GM12878 (cell line): Measurements from ENCODE around the gene SLC35E2B. TPM values are rescaled to one million over a fixed set of nuclear protein-coding genes. Genes with fewer than 3 reads are reported as not detected.
"Not testable (repeated sequence)": the region's sequence is repeated elsewhere in the genome, so short reads cannot be mapped to it uniquely, and the experiment has no call there.

Experiments used
- ATAC-seq: fragments of 200-7000 bp; cut with Tn5 transposase; 3 replicates; pipeline ENCODE4 v1.9.1; 2020; ENCODE audit warnings: mild to moderate bottlenecking, moderate library complexity
- BruUV-seq: library from RNA; stranded (reverse); fragments of 400-500 nt; replicated peaks from 2 replicates; lab custom pipeline; 2021; lab: Mats Ljungman, UMichigan
- CTCF ChIA-PET: fragments of 300-600 bp; sonication (Branson Sonifier 250); formaldehyde crosslinking; extraction: SDS; loops from one replicate; lab custom pipeline; 2021; ENCODE audit warnings: inconsistent platforms; lab: Yijun Ruan, JAX
- POLR2A ChIA-PET: fragments of 350-600 bp; formaldehyde crosslinking; extraction: SDS; loops from one replicate; lab custom pipeline; 2021; ENCODE audit warnings: inconsistent platforms; lab: Charles Lee
- RAD21 ChIA-PET: fragments of 300-600 bp; sonication (Branson Sonifier 250); formaldehyde crosslinking; loops from one replicate; lab custom pipeline; 2023; ENCODE audit warnings: antibody characterized with exemption; ENCODE audit not compliant: unreplicated experiment; lab: Charles Lee
- SMC1A ChIA-PET: fragments of 300-600 bp; sonication (Branson Sonifier 250); formaldehyde crosslinking; loops from one replicate; lab custom pipeline; 2023; ENCODE audit not compliant: unreplicated experiment, uncharacterized antibody; lab: Charles Lee
- DNase-seq: peaks from one replicate; pipeline ENCODE4 v3.0.0-alpha.2; 2011; ENCODE audit warnings: low read depth, low spot score
- FAIRE-seq: peaks from 3 replicates; lab custom pipeline; 2011; peaks lifted over from hg19 to GRCh38; lab: Jason Lieb, UNC
- H2AFZ ChIP-seq: 2 replicates; pipeline ENCODE4 v1.6.0; 2011; ENCODE audit warnings: low read depth, low read length, control low read depth; ENCODE audit not compliant: control insufficient read depth
- H3K27ac ChIP-seq: 2 replicates; pipeline ENCODE4 v1.5.1; 2011; ENCODE audit warnings: control low read depth; ENCODE audit not compliant: control insufficient read depth, insufficient read depth
- H3K27me3 ChIP-seq, 2 experiments: replicated peaks in 1 of 2; 2 replicates each; pipeline versions ENCODE4 v1.6.0 to v1.6.1; 2011; ENCODE audit warnings: low read length in 1 of 2; ENCODE audit not compliant: control insufficient read depth in 2 of 2, insufficient read depth in 2 of 2
- H3K36me3 ChIP-seq, 2 experiments: 2 replicates each; pipeline ENCODE4 v1.5.1; 2011; ENCODE audit warnings: low read length in 1 of 2; ENCODE audit not compliant: control insufficient read depth in 2 of 2, insufficient read depth in 2 of 2
- H3K4me1 ChIP-seq: 2 replicates; pipeline ENCODE4 v1.6.1; 2011; ENCODE audit warnings: mild to moderate bottlenecking, low read length, moderate library complexity, mixed read lengths; ENCODE audit not compliant: control insufficient read depth, insufficient read depth
- H3K4me2 ChIP-seq: 2 replicates; pipeline ENCODE4 v1.6.0; 2011; ENCODE audit warnings: control low read depth; ENCODE audit not compliant: control insufficient read depth, insufficient read depth
- H3K4me3 ChIP-seq: fragments of 200-600 bp; sonication (generic); 2 replicates; pipeline ENCODE4 v1.5.1; 2016
- H3K79me2 ChIP-seq: 2 replicates; pipeline ENCODE4 v1.6.0; 2011; ENCODE audit warnings: low read length; ENCODE audit not compliant: control insufficient read depth, insufficient read depth
- H3K9ac ChIP-seq: 2 replicates; pipeline ENCODE4 v1.8.0; 2011; ENCODE audit warnings: low read length, control low read depth, mixed read lengths; ENCODE audit not compliant: control insufficient read depth, insufficient read depth
- H3K9me3 ChIP-seq: replicated peaks from 3 replicates; pipeline ENCODE4 v1.5.1; 2011; ENCODE audit warnings: mild to moderate bottlenecking, low read length; ENCODE audit not compliant: control insufficient read depth, insufficient read depth
- H4K20me1 ChIP-seq: 2 replicates; pipeline ENCODE4 v1.6.0; 2011; ENCODE audit not compliant: control insufficient read depth, insufficient read depth
- HDGF ChIP-seq: fragments of 450-650 bp; IDR thresholded peaks from 2 replicates; pipeline ENCODE4 v1.6.1; 2016; ENCODE audit warnings: antibody characterized with exemption
- KLF5 ChIP-seq: fragments of 450-650 bp; IDR thresholded peaks from 2 replicates; pipeline ENCODE4 v1.6.1; 2014; ENCODE audit warnings: mild to moderate bottlenecking; ENCODE audit not compliant: partially characterized antibody
- RB1 ChIP-seq: fragments of 450-650 bp; formaldehyde crosslinking; IDR thresholded peaks from 2 replicates; pipeline ENCODE4 v1.6.1; 2017; ENCODE audit warnings: mild to moderate bottlenecking, borderline replicate concordance
- ZNF207 ChIP-seq: fragments of 450-650 bp; IDR thresholded peaks from 2 replicates; pipeline ENCODE4 v1.6.1; 2014; ENCODE audit warnings: antibody characterized with exemption, mild to moderate bottlenecking, borderline replicate concordance
- WGBS: methylation state at CpG from one replicate; pipeline ENCODE4 v1.1.6; 2016; ENCODE audit warnings: low lambda C conversion rate; ENCODE audit not compliant: insufficient replicate concordance, insufficient coverage; ENCODE audit errors: missing lambda C conversion rate; 5-methylcytosine and 5-hydroxymethylcytosine counted together
- in situ Hi-C: fragments of 300-500 bp; cut with MboI; formaldehyde crosslinking; loops from 9 replicates; pipeline ENCODE4 v1.14.3; 2018; ENCODE audit warnings: mixed read lengths
- intact Hi-C: fragments of 100-400 bp; cut with micrococcal nuclease; formaldehyde crosslinking; loops from one replicate; pipeline ENCODE4 v1.14.2; 2022; ENCODE audit not compliant: unreplicated experiment
- polyA plus RNA-seq, 11 experiments: library from polyadenylated mRNA; depleted of rRNA in 4 of 11; unstranded in 6 of 11; stranded (reverse) in 5 of 11; fragments of >200 nt; fragmentation: Nextera tagmentation in 4 of 11; fragmentation: Illumina TruSeq in 1 of 11; extraction: Ambion mirVana in 4 of 11; extraction: Trizol in 1 of 11; gene quantifications; 1 replicate in 1 of 11; 2 replicates in 10 of 11; pipeline versions ENCODE4 v1.2.1 to v1.2.3, GENCODE V29; 2011 to 2016; ENCODE audit warnings: inconsistent platforms in 2 of 11, missing spikeins in 2 of 11, low read depth in 1 of 11
- total RNA-seq, 4 experiments: library from RNA; depleted of rRNA in 3 of 4; stranded (reverse); fragments of >200 nt in 3 of 4; fragmentation: Illumina TruSeq in 1 of 4; extraction: Trizol in 1 of 4; gene quantifications; 2 replicates each; pipeline versions ENCODE4 v1.2.1 to v1.2.3, GENCODE V29; 2013 to 2021
- TF ChIP-seq, protein P1 (sequence below), 3 experiments: IDR thresholded peaks in 2 of 3; conservative IDR thresholded peaks in 1 of 3; 2 replicates each; pipeline ENCODE4 v1.5.1; 2011; ENCODE audit warnings: low read depth in 3 of 3, low read length in 3 of 3, mild to moderate bottlenecking in 3 of 3, control low read depth in 2 of 3, moderate library complexity in 2 of 3, inconsistent platforms in 1 of 3, mixed read lengths in 1 of 3; ENCODE audit not compliant: control insufficient read depth in 2 of 3, insufficient read depth in 1 of 3; ENCODE audit errors: extremely low read depth in 1 of 3
- TF ChIP-seq, protein P2 (sequence below): fragments of 450-650 bp; IDR thresholded peaks from 2 replicates; pipeline ENCODE4 v1.6.1; 2018; ENCODE audit warnings: mild to moderate bottlenecking, low read depth, moderate library complexity; ENCODE audit not compliant: partially characterized antibody
- TF ChIP-seq, protein P3 (sequence below): fragments of 450-650 bp; conservative IDR thresholded peaks from 2 replicates; pipeline ENCODE4 v1.6.1; 2017; ENCODE audit warnings: mild to moderate bottlenecking, moderate library complexity

Gene SLC35E2B
- total and polyA plus RNA-seq, 10 of the 15 experiments (the other 5 are each of a cell fraction or from before 2014, with no cell fraction given), result 2.6 to 36.7 (median 18.6) TPM

DNA sequence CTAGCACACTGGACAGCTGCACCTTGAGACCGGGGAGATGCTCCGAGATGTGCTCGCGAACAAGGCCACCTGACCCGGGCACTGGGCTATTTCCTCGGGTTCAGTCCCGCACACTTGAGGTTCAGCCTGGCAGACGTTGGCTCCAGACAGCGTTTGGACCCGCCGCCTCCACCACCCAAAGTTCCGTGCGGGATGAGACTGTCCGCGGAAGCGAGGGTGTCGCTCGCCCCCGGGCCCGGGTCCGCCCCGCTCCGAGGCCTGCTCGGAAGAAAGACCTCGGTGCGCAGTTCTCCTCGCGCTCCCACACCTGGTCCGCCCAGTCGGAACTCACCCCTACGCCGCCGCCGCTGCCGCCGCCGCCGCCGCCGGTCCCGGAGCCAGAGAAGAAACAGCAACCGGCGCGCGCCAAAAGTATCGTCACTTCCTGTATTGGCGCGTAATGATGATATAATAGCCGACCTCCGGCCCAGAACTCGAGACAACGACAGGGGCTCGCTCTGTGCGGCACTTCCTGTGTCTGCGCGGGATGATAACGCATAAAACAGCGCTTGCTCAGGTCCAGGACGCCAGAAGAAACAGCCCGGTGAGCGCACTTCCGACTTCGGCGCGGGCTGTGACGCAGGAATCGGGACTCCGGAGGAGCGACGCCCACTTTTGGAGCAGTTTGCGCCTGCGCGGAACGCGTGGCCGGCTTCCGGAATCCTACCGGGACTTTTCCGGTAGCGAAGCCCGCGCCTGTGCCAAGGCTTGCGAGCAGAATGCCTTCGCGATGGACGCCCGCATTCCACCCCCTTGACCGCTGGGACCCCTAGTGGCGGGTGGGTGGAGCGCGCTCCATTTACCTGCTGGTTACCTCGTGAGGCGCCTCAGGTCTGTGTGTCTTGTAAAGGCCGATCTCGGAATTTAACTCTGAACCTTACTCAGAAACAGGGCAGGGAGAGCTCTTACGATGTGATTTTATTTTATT, 33.7 kb downstream of the SLC35E2B start, which contains the start of gene CDK11B (continued):
- TF ChIP-seq, protein P1, sequence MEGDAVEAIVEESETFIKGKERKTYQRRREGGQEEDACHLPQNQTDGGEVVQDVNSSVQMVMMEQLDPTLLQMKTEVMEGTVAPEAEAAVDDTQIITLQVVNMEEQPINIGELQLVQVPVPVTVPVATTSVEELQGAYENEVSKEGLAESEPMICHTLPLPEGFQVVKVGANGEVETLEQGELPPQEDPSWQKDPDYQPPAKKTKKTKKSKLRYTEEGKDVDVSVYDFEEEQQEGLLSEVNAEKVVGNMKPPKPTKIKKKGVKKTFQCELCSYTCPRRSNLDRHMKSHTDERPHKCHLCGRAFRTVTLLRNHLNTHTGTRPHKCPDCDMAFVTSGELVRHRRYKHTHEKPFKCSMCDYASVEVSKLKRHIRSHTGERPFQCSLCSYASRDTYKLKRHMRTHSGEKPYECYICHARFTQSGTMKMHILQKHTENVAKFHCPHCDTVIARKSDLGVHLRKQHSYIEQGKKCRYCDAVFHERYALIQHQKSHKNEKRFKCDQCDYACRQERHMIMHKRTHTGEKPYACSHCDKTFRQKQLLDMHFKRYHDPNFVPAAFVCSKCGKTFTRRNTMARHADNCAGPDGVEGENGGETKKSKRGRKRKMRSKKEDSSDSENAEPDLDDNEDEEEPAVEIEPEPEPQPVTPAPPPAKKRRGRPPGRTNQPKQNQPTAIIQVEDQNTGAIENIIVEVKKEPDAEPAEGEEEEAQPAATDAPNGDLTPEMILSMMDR (IDR thresholded peaks at IDR 0.05 in 2 of 3, conservative IDR thresholded peaks at IDR 0.05 in 1 of 3; ENCODE audit: control insufficient read depth in 2 of 3, extremely low read depth in 1 of 3, insufficient read depth in 1 of 3, low read depth in 3 of 3, low read length in 3 of 3), result peak in 1 of 3 experiments; percentile 20; a peak in 1 of 6 replicates
- TF ChIP-seq ZNF207 (peak; percentile 97), RB1 (peak; percentile 93; the same call in 1 of the 2 replicates), KLF5 (peak; percentile 79), HDGF (0 out of 2 replicates have a peak, but pooled peaks have one; percentile 50)
- TF ChIP-seq, protein P2, sequence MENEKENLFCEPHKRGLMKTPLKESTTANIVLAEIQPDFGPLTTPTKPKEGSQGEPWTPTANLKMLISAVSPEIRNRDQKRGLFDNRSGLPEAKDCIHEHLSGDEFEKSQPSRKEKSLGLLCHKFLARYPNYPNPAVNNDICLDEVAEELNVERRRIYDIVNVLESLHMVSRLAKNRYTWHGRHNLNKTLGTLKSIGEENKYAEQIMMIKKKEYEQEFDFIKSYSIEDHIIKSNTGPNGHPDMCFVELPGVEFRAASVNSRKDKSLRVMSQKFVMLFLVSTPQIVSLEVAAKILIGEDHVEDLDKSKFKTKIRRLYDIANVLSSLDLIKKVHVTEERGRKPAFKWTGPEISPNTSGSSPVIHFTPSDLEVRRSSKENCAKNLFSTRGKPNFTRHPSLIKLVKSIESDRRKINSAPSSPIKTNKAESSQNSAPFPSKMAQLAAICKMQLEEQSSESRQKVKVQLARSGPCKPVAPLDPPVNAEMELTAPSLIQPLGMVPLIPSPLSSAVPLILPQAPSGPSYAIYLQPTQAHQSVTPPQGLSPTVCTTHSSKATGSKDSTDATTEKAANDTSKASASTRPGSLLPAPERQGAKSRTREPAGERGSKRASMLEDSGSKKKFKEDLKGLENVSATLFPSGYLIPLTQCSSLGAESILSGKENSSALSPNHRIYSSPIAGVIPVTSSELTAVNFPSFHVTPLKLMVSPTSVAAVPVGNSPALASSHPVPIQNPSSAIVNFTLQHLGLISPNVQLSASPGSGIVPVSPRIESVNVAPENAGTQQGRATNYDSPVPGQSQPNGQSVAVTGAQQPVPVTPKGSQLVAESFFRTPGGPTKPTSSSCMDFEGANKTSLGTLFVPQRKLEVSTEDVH, result peak; percentile 97
- TF ChIP-seq, protein P3, sequence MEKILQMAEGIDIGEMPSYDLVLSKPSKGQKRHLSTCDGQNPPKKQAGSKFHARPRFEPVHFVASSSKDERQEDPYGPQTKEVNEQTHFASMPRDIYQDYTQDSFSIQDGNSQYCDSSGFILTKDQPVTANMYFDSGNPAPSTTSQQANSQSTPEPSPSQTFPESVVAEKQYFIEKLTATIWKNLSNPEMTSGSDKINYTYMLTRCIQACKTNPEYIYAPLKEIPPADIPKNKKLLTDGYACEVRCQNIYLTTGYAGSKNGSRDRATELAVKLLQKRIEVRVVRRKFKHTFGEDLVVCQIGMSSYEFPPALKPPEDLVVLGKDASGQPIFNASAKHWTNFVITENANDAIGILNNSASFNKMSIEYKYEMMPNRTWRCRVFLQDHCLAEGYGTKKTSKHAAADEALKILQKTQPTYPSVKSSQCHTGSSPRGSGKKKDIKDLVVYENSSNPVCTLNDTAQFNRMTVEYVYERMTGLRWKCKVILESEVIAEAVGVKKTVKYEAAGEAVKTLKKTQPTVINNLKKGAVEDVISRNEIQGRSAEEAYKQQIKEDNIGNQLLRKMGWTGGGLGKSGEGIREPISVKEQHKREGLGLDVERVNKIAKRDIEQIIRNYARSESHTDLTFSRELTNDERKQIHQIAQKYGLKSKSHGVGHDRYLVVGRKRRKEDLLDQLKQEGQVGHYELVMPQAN, result peak; percentile 89

DNA sequence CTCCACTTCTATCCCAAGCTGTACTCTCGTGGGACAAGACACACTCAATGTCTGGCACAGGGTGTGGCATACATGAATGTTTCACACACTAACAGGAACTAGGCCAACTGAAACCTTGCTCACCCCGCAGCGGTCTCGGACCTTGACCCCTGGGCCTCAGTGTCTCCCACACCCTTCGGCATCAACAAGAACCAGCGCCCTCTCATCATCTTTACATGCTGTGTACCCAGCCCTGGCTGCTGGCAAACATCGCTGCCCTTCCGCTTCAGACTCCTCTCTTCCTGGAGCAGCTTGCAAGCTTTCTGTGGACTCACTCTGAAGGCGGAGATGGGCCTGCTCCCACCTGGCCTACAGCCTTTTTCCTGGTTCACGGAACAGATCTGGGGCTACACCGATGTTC, 44.3 kb downstream of the SLC35E2B start:
- SMC1A ChIA-PET, H3K79me2 ChIP-seq, DNase-seq, H3K4me3 ChIP-seq, intact Hi-C loops, H3K9me3 ChIP-seq, FAIRE-seq, RAD21 ChIA-PET, H3K27ac ChIP-seq, H3K9ac ChIP-seq, CTCF ChIA-PET, H3K4me1 ChIP-seq, H2AFZ ChIP-seq, H3K4me2 ChIP-seq, POLR2A ChIA-PET, H4K20me1 ChIP-seq, H3K27me3 ChIP-seq, in situ Hi-C loops, ATAC-seq, BruUV-seq: not testable (repeated sequence)
- H3K36me3 ChIP-seq, result peaks cover 3 to 16% of the 10 kb centered on the region in 2 experiments; a peak in 3 of 4 replicates
- 80% methylated on average over 11 of the region's 11 CpGs for WGBS
